ENCODE results near the gene NOX5.

The NOX5 gene

DNA sequence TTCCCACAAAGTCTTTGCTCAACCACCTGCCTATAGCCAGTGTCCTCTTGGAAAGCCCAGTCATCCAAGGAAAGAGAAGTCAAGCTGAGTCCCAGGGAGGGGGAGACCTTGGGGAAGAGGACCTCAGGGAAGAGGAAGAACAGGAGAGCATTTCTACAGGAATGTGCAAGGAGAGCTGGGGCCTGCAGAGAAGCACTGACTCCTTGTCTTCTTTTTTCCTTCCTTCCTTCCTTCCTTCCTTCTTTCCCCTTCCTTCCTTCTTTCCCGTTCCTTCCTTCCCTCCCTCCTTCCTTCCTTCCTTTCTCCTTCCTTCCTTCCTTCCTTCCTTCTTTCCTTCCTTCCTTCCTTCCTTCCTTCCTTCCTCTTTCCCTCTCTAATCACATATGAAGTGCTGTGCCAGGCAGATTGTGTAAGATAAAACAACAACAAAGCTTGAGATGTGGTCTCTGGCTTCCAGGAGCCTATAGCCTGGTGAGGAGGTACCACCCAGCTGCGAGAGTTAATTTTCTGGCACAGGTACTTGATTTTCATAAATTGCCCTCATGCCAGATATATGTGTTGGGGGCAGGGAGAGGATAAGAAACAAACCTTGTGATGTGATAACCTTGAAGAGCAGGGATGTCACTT is 70.0 kb downstream of the NOX5 start:
- DNase-seq = no peak

DNA sequence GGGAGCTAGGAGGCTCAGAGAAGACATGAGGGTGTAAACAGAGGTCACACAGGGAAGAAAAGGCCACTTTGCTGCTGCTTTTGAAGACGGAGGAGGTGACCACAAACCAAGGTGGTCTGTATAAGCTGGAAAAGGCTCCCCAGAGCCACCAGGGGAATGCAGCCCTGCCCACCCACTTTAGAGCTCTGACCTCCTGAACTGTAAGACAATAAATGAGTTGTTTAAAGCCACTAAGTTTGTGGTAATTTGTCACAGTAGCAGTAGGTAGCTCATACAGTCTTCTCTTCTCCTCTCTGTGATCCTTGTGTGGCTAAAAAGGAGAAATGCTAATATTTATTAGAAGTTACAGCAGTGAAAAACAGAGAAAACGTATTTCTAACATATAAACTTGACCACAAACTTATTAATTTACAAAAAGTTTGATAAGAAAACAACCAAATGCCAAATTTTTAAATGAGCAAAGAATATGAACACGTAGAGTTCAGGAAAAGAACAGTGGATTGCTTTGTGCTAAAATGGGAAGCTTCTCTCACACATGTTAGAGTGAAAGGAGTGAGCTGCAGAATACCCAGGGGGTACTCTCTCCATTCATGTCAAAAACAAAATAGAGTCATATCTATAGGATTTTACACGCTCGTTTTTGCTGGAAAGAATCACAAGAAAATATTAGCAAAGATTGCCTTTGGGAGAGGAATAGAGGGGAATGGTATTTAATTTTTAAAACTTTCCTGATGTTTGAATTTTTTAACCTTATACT is 71.0 kb downstream of the NOX5 start:
- DNase-seq = no peak

DNA sequence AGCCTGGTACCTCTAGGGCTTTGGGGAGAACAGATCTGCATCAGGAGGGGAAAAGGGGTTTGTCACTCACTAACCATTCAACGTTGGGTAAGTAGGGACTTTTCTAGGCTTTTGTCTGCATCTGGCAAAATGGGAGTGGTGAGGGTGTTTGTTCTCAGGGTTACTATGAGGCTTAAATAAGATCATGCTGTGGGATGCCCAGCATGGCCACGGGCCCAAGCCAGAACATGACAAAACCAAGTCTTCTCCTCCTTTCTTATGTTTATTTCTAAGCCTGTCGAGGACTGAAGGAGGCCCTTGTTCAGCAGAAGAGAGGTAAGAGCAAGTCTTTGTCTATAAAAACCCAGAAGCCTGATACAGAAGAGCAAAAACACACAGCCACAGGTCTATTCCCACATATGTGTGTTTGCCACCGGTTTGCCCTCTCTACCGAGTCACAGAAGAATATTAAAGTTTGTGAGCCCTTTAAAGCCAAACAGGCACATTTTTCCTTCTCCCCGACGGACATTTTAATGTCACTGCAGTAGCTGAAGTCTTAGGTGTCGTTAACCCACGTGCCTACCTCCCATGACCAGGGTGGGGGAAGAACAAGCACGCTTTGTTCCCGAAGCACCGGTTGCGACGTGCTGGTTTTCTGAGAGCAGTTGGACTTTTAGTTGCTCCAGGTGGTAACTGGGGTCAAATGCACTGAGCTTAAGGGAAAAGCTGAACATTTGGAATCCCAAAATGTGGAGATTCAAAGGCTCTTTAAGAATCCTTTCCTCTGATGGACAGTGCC is 72.1 kb downstream of the NOX5 start:
- no peak for DNase-seq

DNA sequence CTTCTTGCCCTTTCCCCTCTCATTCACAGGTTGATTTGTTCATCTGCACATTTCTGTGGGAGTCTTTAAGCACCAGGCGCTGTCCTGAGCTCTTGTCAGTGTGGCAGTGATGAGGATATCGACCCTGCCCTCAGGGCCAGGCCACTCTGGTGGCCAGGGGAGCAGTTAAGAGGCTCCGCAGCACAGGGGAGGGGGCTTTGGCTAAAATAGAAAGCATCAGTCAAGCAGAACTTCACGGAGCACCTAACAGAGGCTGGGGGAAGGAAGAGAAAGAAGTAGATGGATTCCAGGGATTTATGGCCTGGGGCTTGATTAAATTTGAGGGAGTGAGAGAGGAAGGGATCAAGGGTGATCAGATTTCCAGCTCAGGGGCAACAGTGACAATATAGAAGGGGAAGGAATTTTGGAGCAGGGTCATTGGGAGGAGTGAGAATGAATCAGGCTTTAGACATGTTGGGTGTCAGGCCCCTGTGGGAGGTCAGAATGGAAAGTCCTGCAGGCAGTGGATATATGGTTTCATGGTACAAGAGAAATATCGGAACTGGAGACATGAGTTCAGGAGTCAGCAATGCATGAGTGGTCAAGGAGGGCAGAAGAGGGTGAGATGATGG is 73.0 kb downstream of the NOX5 start:
- no peak for DNase-seq

DNA sequence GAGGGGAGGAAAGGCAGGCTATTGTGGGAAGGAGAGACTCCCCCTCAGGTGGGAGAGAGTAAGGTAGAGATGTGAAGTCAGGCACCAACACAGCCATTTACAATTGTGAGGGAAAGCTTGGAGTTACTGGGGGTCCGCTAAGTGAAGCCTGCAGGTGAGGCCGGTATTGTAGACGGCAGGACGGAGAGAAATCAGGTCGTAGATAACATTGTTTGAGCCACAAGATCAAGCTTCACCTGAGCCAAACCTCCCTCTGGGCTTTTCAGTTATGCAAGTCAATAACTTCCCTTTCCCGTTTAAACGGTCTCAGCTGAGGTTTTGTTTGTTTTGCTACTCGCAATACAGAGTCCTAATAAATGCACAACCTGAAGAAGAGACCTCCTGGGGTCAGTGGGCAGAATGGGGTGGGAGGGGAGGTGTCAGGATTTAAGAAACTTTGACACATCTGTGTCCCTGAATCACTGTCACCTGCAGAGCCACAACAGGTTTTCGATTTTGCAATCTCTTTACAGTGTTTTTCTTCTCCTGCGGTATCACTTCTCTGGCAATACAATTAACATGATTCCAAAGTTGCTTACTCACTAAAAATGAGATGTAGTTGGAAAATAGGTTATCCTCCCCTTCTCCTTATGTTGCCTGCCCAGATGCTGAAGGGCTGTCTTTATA is 73.9 kb downstream of the NOX5 start:
- no peak for DNase-seq

DNA sequence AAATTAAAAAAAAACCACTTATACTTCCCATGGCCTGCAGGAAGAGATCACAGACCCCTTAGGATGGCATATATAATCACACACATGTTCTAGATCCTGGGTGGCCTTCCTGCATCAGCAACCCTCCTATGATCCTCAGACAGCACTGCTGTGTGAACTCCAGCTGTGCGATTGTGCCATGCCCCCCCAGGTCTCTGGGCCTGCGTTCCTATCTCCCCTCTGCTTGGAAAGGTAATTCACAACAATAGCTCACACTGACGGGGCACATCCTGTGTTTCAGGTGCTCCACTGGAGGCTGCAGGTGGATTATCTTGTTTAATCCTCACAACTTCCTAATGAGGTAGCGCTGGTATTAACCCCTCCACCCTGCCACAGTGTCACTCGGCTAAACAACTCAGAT is 74.8 kb downstream of the NOX5 start:
- DNase-seq = no peak

DNA sequence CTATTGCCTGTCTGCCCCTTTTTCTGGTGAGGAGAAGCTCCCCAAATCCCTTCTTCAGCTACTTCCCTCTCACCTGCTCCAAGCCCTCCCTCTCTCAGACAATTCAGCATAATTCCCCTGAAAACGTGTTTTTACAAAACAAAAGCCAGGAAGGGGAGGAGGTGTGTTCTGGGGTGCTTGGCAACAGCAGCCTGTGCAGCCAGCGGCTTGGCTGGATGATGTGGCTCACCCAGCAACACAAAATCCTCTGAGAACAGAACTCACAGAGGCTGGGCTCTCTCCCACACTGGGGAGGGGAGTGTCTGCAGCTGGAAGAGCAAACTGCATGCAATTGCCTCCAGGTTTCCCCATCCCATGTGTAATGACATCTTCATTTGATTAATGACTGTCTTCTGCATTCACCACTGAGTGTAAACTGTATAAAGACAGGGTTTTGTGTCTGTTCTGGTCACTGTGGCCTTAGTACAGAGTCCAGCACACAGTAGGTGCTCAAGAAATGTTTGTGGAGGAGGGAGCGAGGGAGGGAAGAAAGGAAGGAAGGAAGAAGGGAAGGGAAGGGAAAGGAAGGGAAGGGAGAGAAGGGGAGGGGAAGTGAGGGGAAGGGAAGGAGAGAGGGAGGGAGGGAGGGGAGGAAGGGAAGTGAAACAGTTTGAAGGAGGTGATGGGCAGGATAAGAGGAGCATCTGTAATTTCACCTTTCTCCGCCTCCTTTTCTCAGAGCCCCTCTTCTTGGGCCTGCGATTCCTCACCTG is 75.9 kb downstream of the NOX5 start:
- DNase-seq = no peak

DNA sequence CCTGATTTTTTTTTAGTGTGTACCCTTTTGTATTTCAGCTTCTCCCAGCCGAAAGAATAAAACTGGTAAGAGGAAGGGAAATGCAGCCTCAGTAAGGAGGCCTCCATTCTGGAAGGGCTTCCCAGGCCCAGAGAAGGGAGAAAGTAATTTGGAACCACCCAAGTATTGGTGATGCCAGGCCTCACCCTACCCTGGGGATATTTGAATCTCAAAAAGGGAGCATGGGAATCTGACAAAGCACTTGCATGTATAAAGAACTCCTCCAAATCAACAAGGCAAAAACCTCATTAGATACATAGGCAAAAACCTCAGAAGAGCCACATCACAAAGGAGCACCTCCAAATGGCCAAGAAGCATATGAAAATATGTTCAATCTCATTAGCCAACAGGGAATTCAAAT is 77.2 kb downstream of the NOX5 start:
- no peak for DNase-seq

DNA sequence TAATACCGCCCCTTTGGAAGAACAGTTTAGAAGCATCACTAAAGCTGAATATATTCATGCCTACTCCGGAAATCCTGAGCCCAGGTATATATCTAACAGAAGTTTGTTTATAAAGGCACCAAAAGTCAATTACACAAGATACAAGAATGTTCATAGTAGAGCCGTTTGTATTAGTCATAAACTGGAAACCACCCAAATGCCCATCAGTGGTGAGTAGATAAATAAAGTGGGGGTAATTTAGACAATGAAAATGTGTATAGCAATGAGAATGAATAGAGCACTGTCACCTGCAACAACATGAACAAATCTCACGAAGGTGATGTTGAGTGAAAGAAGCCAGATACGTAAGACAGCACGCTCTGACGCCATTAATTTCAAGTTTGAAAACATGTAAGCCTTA is 77.7 kb downstream of the NOX5 start:
- no peak for DNase-seq

DNA sequence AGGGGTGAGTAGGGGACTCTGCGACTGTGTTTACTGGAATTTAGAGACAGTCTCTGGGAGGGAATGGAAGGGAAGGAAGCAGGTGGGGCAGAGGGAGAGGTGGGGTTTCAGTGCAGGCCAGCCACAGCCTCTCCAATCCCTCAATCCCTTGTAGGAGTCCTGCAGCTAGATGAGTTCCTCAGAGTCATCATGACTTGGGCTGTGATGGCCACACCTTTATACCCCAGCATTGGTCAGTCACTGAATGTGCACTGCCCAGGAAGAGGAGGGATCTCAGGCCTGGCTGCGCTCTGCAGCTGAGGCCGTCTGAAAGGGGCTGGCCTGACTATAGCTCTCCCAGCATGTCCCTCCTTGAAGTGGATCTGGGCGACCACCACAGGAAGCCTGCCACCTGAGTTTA is 78.6 kb downstream of the NOX5 start:
- DNase-seq = no peak

DNA sequence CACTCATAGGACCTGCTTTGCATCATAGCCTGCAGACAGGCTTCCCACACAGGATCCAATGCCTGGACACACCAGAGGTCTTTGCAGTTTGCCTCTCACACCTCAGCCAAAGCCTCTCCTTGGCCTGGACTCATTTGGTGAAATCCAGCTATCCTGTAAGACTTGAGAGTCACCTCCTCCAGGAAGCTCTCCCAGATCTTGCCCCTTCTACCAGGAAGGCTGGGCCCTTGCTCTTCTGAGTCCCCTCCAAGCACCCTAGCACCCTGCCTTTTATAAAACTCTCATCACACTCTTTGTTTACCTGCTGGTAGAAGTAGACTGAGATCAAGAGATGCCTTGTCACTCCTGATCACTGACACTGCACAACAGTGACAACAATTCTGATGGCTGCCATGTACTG is 79.1 kb downstream of the NOX5 start:
- no peak for DNase-seq

DNA sequence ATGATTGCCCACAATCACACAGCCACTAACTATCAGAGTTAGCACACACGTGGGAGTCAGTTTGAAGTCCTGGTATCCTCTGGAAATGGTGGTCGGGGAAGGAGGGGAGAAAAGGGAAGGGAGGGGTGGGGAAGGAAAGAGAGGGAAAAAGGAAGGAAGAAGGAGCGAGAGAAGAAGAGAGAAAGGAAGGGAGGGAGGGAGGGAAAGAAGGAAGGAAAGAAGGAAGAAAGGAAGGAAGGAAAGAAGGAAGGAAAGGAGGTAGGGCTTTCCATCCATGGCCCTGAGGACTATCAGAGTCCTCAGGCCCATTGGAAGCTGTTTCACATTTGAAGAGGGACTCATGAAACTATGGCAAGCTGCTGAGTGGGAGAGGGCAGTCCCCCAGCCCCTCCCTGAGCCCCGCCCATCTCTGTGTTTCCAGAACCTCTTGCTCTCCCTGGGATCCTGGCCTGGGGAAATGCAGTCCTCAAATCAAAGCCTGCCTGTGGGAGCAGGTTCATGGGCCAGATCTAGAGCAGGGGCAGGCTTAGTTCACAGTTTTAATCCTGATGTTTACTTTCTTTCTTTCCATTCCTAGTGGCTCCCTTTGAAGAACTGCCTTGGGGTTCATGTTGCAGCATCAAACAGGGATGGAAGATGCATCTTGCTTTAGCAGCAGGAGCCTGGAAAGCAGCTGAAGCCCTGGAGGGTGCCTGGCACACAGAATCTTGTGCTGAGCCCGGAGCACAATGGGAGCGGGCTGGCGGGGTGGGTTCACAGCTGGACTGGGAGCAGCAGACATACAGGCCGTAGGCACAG is 79.8 kb downstream of the NOX5 start:
- DNase-seq = no peak

DNA sequence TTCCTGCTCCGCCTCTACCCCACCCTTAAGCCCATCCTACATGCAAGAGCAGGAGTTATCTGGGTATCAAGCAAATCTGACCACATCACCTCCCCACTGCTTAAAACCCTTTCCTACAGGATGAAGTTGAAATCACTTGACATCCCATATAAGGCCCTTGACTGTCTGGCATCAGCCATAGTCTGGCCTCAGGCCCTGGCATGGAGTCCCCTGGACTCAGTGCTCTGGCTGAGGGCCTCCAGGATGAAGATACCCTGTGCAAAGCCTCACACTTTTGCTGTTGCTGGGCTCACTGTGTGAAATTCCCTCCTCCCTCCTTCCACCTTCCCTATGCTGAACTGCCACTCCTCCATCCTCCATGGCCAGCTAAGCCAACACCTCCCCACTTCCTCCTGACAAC is 80.8 kb downstream of the NOX5 start:
- DNase-seq = no peak

DNA sequence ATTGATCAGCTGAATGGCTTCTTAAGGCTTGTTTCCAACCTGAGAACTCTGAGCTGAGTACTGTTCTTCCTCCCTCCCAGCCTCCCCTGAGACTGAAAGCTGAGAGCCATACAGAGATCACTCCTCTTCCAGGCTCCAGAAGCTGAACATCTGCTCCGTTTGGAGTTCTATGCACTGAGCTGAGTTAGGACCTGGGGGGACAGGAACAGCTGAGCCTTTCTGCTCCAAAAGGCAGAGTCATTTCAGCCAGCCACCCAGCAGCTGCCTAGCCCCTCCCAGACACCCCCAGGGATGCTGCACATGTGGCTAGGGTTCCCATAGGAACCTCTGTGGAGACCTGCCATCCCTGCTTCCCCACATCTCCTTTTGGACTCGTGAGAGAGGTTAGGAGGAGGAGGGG is 81.7 kb downstream of the NOX5 start:
- DNase-seq = no peak

DNA sequence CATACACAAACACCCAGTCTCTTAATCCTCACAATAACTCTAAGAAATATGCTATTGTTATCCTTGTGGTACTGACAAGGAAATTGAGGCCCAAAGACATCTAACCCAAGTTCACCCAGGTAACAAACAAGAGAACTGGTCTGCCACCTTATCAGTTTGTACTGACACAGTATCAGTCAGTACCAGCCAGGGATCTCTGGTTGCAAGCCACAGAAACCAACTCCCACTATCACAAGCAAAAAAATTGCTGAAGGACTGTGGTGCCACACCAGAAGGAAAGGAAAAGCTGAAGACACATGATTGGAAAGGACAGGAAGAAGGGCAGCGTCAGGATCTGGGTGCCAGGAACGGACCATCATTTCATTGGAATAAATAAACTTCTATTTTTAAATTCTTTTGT is 82.1 kb downstream of the NOX5 start:
- DNase-seq = no peak

DNA sequence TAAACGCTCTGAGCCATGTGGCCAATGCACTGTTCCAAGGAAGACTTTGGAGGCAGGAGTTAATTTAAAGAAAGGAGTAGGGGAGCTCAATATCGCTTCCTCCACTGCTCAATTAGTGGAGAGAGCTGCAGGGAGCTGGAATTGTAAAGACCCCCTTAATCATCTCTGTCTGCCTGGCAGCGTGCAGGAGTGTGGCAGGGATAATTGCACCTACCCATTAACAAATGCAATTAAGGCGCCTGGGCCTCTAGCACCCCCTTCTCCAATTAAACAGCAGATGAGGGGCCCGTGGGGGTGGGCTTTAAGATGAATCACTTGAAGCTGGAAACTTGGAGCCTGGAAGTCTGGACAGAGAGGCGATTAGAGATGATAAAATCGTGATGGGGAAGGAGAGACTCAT is 84.3 kb downstream of the NOX5 start:
- DNase-seq = no peak

DNA sequence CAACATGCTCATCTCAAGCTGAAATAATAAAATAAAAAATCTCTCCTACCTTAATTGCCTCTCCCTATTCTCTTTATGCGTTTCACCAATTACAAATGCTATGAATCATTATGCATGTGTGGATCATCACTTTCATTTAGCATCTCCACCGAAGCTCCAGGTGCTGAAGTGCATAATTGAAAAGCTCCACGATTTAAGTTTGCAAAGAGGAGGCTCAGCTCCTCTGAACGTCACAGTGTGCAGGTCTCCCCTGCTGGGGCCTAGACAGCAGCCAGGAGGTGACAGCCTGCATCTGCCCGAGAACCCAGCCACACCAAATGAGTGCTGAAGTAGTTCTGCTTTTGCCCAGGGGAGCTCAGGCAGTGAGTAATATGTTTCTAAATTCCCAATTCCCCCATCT is 85.4 kb downstream of the NOX5 start:
- no peak for DNase-seq

DNA sequence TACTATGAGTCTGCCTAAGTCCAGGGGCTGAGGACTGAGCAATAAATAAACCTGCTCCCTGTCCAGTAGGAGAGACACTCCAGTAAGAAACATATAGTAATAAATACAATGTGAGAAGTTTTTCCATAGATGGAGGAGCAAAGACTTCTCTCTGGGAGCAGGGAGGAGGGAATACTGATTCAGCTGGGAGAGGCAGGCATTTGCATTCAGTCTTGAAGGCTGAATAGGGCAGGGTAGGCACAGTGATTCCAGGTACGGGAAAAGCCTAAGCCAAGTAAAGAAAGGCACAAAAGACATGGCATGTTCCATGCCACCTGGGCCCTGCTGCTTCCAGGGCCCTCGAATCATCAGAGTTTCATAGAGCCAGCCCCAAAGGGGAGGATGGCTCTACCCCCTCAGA is 86.3 kb downstream of the NOX5 start:
- DNase-seq = no peak

DNA sequence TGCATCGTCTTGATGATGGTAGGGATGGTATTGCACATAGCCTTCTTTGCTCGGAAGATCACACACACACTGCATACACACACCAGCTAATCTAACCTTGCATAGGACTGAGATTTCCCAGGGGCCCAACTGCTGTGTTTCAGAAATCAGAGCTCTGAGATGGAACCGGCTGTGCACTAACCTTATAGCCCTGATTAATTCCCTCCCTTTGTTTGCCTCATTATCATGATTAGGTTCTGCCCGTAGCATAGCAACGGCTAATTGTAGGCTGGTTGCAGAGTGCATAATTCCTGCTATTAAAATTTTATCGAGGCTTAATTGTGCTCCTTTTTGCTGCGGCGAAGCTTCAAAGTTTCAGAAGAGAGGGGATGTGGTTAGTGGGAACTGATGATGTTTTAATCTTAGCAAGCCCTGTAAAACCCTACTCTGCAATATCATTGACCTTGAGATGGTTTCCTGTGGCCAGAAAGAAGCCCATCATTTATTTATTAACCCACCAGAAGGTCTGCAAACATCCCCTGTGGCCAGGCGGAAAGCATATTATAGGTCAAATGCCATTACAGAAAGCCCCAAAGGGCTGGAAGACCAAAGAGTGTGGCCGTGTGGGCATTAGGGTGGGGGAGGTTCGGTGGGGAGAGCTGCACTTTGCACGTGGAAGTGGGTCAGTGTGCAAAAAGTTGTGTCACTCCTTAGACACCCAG is 89.7 kb downstream of the NOX5 start:
- DNase-seq = no peak

DNA sequence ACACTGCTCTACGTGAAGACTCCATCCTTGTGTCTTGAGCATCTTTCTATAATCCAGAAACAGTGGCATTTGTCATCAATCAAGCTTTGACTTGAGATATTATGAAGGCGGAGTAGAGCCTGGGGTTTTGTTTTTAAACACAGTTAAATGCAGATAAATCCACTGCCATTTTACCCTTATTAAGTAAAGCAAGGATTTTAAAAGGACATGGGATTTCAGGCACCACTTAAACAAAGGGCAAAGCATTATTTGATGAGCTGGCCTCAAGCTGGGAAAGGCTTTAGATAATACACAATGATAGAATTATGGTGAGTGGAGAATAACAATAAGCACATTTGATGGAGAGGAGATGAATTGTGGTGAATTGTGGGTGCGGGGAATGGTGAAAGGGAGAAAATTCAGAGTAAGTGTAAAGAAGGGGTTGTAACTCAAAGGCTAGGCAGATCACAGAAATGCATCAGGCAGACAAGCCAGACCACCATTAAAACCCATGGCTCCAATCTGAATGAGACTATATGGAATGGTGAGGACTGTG is 91.0 kb downstream of the NOX5 start:
- DNase-seq = no peak

Measured in T1000 (cell line).